HPDE6-E6E7 (cell line): Measurements from ENCODE around the gene IFT25.
"Not testable (repeated sequence)": the region's sequence is repeated elsewhere in the genome, so short reads cannot be mapped to it uniquely, and the experiment has no call there.

Source experiments
- DNase-seq: peaks from one replicate; pipeline ENCODE4 v3.0.0; 2011; ENCODE audit warnings: missing footprints; ENCODE audit errors: extremely low spot score

Gene IFT25

DNA sequence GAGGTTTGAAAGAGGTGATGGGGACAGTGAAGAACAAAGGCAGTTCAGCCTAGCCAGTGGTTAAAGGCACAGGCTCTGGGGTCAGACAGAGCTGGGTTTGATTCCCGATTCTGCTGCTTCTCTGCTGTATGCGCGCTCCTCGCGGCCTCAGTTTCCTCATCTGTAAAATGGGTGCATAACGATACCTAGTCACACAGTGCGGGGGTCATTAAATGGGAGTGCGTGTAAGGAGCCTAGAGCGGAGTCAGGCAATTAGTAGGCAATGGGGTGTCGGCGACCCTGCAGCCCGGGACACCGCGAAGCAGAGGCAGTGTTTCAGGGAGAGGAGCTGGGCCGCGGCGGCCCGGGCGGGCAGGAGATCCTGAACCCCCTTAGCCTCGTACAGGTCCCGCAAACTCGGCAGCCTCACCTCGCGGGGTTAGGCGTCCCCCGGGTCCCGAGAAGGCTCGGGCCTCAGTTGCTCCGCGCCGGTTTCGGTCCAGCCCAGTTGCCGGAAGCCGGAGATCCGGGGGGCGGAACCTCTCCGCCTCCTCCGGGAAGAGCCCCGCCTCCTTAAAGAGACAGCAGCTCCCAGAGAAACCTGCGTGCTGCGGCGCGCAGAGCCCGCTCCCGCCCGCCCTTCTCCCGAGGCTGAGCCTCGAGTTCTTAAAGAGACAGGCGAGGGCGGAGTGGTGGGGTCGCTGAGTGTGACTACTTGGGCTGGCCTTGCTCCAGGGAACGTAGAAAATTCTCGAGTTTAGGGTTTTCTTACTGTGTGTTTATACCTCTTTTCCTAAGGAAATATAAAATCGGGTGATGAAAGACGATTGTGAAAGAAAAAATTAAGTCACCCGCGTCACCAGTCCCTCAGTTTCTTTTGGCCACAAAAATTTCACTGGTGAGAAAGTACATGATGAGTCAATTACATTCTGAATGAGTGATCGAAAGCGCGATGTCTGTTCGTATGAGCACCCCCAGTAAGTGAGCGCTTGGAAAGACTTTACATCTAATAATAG lies 55.9 kb downstream of the IFT25 start, which contains the start of gene YIPF1:
YIPF1 (minus strand) TSS at position 494 of the 995 bp plus-strand sequence. CDS start 860 bp downstream, outside the sequence.
- peak; percentile 93 for DNase-seq

DNA sequence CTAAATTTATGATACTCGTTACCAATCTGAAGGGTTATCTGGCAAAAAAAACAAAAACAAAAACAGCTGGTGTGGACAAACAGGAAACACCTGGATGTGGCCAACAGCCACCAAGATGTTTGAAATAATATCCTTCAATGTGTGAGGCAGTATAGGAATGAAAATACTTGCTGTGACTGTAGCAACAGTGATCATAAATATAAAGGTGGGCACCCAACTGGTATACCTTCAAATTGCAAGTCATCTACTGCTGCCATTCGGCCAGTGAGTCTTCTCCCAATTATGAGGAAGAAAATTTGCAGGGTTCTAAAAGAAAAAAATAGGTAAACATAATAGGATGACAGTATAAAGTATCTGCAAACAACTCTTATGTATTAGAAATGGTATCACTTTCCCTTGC lies 56.8 kb downstream of the IFT25 start:
- DNase-seq = no peak

DNA sequence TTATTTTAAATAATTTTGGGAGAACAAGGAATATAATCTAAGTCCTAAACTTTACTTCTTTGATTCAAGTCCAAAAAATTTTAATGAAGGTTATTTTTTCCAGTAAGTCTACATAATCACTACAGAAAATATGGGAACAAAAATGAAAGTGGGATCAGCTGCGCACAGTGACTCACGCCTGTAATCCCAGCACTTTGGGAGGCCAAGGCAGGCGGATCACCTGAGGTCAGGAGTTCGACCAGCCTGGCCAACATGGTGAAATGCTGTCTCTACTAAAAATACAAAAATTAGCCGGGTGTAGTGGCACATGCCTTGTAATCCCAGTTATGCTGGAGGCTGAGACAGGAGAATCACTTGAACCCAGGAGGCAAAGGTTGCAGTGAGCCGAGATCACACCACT lies 61.9 kb downstream of the IFT25 start:
- DNase-seq = not testable (repeated sequence)

DNA sequence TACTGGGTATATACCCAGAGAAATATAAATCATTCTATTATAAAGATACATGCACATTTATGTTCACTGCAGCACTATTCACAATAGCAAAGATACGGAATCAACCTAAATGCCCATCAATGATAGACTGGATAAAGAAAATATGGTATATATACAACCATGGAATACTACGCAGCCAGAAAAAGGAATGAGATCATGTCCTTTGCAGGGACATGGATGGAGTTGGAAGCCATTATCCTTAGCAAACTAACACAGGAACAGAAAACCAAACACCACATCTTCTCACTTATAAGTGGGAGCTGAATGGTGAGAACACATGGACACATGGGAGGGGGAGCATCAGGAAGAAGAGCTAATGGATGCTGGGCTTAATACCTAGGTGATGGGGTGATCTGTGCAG lies 63.6 kb downstream of the IFT25 start:
- not testable (repeated sequence) for DNase-seq

DNA sequence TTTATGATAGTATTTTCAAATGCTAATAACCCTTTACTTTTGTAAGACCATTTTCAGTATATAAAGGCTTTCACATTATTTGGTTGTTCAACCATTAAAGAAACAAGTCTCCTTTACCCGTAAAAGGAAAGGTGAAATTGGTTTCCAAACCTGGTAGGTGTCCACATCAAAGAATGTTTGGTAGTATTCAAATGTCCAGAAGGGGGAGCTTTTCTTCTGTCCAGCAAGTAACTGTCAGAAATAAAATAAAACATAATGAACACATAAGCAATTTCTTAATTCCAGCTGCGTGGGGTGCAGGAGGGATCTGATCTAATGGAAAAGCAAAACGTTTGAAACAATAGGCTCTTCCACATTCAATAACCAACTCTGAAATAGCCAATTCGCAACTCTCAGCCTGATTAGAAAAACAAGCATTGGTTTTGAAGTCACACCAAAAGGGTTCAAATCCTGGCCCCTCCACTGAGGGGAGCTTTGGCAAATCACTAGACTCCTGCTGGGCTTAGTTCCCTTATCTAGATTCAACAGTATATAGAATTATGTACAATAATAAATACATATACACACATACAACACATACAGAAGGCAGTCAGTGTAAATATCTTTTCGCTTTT lies 66.9 kb downstream of the IFT25 start:
- DNase-seq = peak; percentile 26

DNA sequence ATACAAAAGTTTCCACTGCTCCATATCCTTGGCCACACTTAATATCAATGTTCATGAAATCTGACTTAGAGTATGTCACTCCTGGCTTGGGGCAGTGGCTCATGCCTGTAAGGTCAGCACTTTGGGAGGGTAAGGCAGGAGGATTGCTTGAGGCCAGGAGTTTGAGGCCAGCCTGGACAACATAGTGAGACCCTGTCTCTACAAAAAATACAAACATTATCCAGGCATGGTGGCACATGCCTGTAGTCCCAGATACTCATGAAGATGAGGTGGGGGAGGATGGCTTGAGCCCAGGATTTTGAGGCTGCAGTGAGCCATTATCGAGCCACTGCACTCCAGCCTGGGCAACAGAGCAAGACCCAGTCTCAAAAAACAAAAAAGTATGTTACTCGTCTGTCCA lies 70.3 kb downstream of the IFT25 start:
- not testable (repeated sequence) for DNase-seq

DNA sequence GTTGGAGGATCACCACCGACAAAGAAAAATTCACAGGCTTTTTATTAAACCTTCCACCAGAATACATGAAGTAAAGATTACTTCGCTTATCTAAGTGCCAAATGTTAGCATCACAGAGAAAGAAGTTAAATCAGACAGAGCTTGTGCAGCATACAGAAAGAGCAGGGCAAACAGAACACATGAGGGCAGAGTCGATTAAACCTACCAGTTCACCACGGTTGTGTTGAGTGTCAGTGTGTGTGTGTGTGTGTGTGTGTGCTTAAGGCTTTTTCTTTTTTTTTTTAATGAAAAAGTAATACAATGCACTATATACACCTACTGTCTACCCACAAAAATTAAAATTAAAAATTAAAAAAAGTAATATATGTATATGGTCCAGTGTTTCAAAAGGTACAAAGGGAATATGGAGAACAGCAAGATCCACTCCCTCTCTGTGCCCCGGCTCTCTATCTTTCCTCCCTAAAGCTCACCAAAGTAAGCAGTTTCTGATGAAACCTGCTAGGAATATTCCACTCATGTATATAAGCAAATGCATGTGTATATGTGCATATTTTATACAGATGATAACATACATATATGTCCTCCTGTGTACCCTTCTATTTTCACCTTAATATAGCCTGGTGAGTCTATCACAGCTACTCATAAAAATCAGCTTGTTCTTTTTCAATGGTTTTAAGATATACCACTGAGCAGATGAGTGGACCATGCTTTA lies 73.6 kb downstream of the IFT25 start:
- DNase-seq = no peak
